ENCODE data around the gene PGAP2. TPM values are rescaled to one million over a fixed set of nuclear protein-coding genes. Genes with fewer than 3 reads are reported as not detected.

The PGAP2 gene
- total RNA-seq, 1 experiment from 2014 or later = 30.5 TPM

DNA sequence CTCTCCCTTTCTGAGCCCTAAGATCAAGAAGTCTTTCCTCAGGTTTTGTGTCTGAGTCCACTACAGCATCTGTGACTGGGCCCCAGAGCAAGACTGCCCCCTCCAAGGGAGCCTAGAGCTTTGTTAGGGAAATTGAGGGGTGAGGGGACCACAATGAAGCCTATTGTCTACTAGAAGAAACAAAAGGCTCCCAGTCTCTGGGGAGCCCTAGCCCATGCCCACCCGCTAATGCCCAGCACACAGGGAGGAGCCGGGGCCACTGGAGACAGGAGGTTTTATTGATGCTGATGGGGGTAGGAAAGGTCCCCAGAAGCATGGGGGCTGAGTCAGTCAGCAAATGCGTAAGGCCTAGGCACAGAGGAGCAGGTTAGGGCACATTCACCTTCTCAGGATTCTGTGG is 18.4 kb downstream of the PGAP2 start:
- CTCF ChIA-PET = interaction anchor here (2.0 to 2.9 kb wide), 2 partner anchors 15 to 19 kb away, joined by 8 to 10 read pairs; partner anchors contain the start of genes PGAP2 and RHOG
- BruUV-seq (replicated peaks) = no TSS peak

DNA sequence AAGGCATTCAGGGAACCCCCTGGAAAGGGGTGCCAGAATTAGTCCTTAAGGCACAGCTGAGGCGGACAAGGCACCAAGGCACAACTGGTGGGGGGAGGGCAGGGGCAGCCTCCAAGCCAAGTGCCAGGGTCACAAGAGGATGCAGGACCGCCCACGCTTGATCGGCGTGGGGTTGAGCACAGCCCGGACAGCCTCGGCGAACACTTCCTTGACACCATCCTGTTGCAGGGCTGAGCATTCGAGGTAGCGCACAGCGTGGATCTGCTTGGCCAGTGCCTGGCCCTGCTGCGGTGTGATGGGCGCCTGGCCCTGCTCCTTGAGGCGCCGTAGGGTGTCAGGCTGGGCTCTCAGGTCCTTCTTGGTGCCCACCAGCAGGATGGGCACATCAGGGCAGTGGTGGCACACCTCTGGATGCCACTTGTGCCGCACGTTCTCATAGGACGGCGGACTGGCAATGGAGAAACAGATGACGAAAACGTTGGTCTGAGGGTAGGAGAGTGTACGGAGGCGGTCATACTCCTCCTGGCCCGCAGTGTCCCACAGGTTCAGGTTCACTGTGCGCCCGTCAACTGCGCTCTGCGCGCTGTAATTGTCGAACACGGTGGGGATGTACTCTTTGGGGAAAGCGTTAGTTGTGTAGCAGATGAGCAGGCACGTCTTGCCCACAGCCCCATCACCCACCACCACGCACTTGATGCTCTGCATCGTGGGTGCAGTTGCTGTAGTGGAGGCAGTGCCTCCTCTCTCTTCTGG is 19.2 kb downstream of the PGAP2 start:
- TSS peak; percentile 35 for BruUV-seq (replicated peaks)
- no peak overlapping the region for H3K4me2 ChIP-seq (ENCODE audit: low read length)
- H3K36me3 ChIP-seq (ENCODE audit: control insufficient read depth in 1 of 2, insufficient read depth in 2 of 2, low read length in 2 of 2) = peaks cover 15 to 29% of the 10 kb centered on the region in 2 experiments; a peak in 3 of 4 replicates
- no peak overlapping the region for H3K27ac ChIP-seq (ENCODE audit: low read depth, low read length)
- H3K27me3 ChIP-seq (ENCODE audit: insufficient read depth, low read length) = no peaks in the 10 kb centered on the region
- H4K20me1 ChIP-seq (ENCODE audit: insufficient read depth) = no peaks in the 10 kb centered on the region
- intact Hi-C loops (cut with micrococcal nuclease) = no loop called here
- ChIA-PET RAD21 (ENCODE audit: low non-redundant PET in 1 of 2, low total read pairs in 2 of 2, uncharacterized antibody in 2 of 2, unreplicated experiment in 2 of 2) (no interaction called here), POLR2A (interaction anchor here (1.5 kb wide), 1 partner anchor 13 kb away, joined by 4 read pairs; the partner anchor contains the start of gene RHOG), CTCF (no interaction called here)
- H3K4me3 ChIP-seq (replicated peaks in 1 of 2; ENCODE audit: low read depth in 1 of 2, low read length in 2 of 2) = no peak overlapping the region
- 0 out of 2 replicates have a peak, but pooled peaks have one; percentile 7 for TF ChIP-seq POLR2AphosphoS5 (IDR thresholded peaks at IDR 0.05; ENCODE audit: low read depth, low read length)
- no peak for TF ChIP-seq EGR1 (IDR thresholded peaks at IDR 0.05; ENCODE audit: low read depth)
- H3K9me2 ChIP-seq (ENCODE audit: insufficient read depth) = no peaks in the 10 kb centered on the region
- no peak for ATAC-seq
- peaks cover 32% of the 10 kb centered on the region for H3K79me2 ChIP-seq (ENCODE audit: insufficient read depth, low read length)
- H3K4me1 ChIP-seq (ENCODE audit: control insufficient read depth in 1 of 2, insufficient read depth in 2 of 2, low read length in 2 of 2) = peaks cover 0 to 5% of the 10 kb centered on the region in 2 experiments; a peak in 1 of 4 replicates
- no peak overlapping the region for H2AFZ ChIP-seq (ENCODE audit: low read depth, low read length, poor library complexity, severe bottlenecking)
- DNase-seq (ENCODE audit: low read depth, low spot score) = no peak
- no peak overlapping the region for H3K9ac ChIP-seq (ENCODE audit: low read length)
- no peaks in the 10 kb centered on the region for H3K9me3 ChIP-seq (ENCODE audit: control insufficient read depth in 1 of 2, insufficient read depth in 1 of 2, low read depth in 1 of 2, low read length in 2 of 2)

More for the DNA sequence above, 18.4 kb downstream of the PGAP2 start:
- no peak overlapping the region for H3K9ac ChIP-seq (ENCODE audit: low read length)
- DNase-seq (ENCODE audit: low read depth, low spot score) (no peak), ATAC-seq (no peak)
- H2AFZ ChIP-seq (ENCODE audit: low read depth, low read length, poor library complexity, severe bottlenecking) = no peak overlapping the region
- peaks cover 0 to 5% of the 10 kb centered on the region in 2 experiments; a peak in 1 of 4 replicates for H3K4me1 ChIP-seq (ENCODE audit: control insufficient read depth in 1 of 2, insufficient read depth in 2 of 2, low read length in 2 of 2)
- H3K4me2 ChIP-seq (ENCODE audit: low read length) = no peak overlapping the region
- H3K9me2 ChIP-seq (ENCODE audit: insufficient read depth) = no peaks in the 10 kb centered on the region
- intact Hi-C loops (cut with micrococcal nuclease) = no loop called here
- H3K36me3 ChIP-seq (ENCODE audit: control insufficient read depth in 1 of 2, insufficient read depth in 2 of 2, low read length in 2 of 2) = peaks cover 15 to 29% of the 10 kb centered on the region in 2 experiments; a peak in 3 of 4 replicates
- no peak overlapping the region for H3K4me3 ChIP-seq (replicated peaks in 1 of 2; ENCODE audit: low read depth in 1 of 2, low read length in 2 of 2)
- H3K79me2 ChIP-seq (ENCODE audit: insufficient read depth, low read length) = peaks cover 24% of the 10 kb centered on the region
- H3K27ac ChIP-seq (ENCODE audit: low read depth, low read length) = no peak overlapping the region
- no peaks in the 10 kb centered on the region for H3K27me3 ChIP-seq (ENCODE audit: insufficient read depth, low read length)
- POLR2A ChIA-PET = interaction anchor here (1.5 kb wide), 1 partner anchor 14 kb away, joined by 4 read pairs; the partner anchor contains the start of gene RHOG
- no peaks in the 10 kb centered on the region for H3K9me3 ChIP-seq (ENCODE audit: control insufficient read depth in 1 of 2, insufficient read depth in 1 of 2, low read depth in 1 of 2, low read length in 2 of 2)
- no peaks in the 10 kb centered on the region for H4K20me1 ChIP-seq (ENCODE audit: insufficient read depth)
- TF ChIP-seq FOSL1 (IDR thresholded peaks at IDR 0.05; ENCODE audit: low read depth) = no peak
- no peak for TF ChIP-seq CBX3 (IDR thresholded peaks at IDR 0.05; ENCODE audit: low read depth)
- RAD21 ChIA-PET (ENCODE audit: low non-redundant PET in 1 of 2, low total read pairs in 2 of 2, uncharacterized antibody in 2 of 2, unreplicated experiment in 2 of 2) = interaction anchor here in 1 of 2 experiments (0.5 kb wide), 1 partner anchor 242 kb away, joined by 3 read pairs; no protein-coding TSS in a partner anchor

Data from HCT116 (cell line).